Fibroblast of villous mesenchyme (primary cell): ENCODE results near the gene STK32B. TPM values are rescaled to one million over a fixed set of nuclear protein-coding genes. Genes with fewer than 3 reads are reported as not detected.

Experiments used
- DNase-seq: peaks from one replicate; pipeline ENCODE4 v3.0.0-alpha.2; 2010; ENCODE audit warnings: low read depth
- H3K4me3 ChIP-seq: 2 replicates; pipeline ENCODE4 v1.5.1; 2011; ENCODE audit warnings: low read depth, mild to moderate bottlenecking, low read length
- CTCF ChIP-seq: IDR thresholded peaks from 2 replicates; pipeline ENCODE4 v1.5.1; 2012; ENCODE audit warnings: low read depth, mild to moderate bottlenecking, low read length; ENCODE audit not compliant: insufficient read depth
- total RNA-seq: library from RNA; depleted of rRNA; stranded (reverse); fragments of >200 nt; gene quantifications from 2 replicates; pipeline ENCODE4 v1.2.3, GENCODE V29; 2012

STK32B gene
- total RNA-seq, 1 donor: 2.6 TPM

GRCh38 chr4:5368426-5368825, 317.1 kb downstream of the STK32B start:
- no peak for DNase-seq
- no peak overlapping the region for H3K4me3 ChIP-seq
- no peak for TF ChIP-seq CTCF

GRCh38 chr4:5370286-5370685, 319.0 kb downstream of the STK32B start:
- DNase-seq: peak; percentile 72
- no peak overlapping the region for H3K4me3 ChIP-seq
- no peak for TF ChIP-seq CTCF

GRCh38 chr4:5371415-5372190, 320.3 kb downstream of the STK32B start:
- H3K4me3 ChIP-seq: no peak overlapping the region
- TF ChIP-seq CTCF: no peak

GRCh38 chr4:5372198-5372597, 320.9 kb downstream of the STK32B start:
- no peak for TF ChIP-seq CTCF
- H3K4me3 ChIP-seq: no peak overlapping the region
- DNase-seq: no peak

More at GRCh38 chr4:5371415-5372190, 320.3 kb downstream of the STK32B start:
- DNase-seq: peak; percentile 49

- DNase-seq: no peak
- no peak overlapping the region for H3K4me3 ChIP-seq
- no peak for TF ChIP-seq CTCF
Measured at GRCh38 chr4:5373327-5373726, 322.0 kb downstream of the STK32B start.

- H3K4me3 ChIP-seq: no peak overlapping the region
- no peak for DNase-seq
- no peak for TF ChIP-seq CTCF
Measured at GRCh38 chr4:5374592-5374991, 323.3 kb downstream of the STK32B start.

- no peak overlapping the region for H3K4me3 ChIP-seq
- DNase-seq: no peak
- no peak for TF ChIP-seq CTCF
Measured at GRCh38 chr4:5374994-5375393, 323.7 kb downstream of the STK32B start.
